IPS-15b (cell line): ENCODE measurements around the gene C1QTNF1.

Experiments used
- H3K27me3 ChIP-seq: one replicate; pipeline ENCODE4 v1.6.1; 2013; ENCODE audit warnings: low read length; ENCODE audit not compliant: control insufficient read depth, insufficient read depth
- H3K36me3 ChIP-seq: one replicate; pipeline ENCODE4 v1.6.1; 2013; ENCODE audit warnings: low read length; ENCODE audit not compliant: control insufficient read depth, insufficient read depth
- H3K4me1 ChIP-seq: one replicate; pipeline ENCODE4 v1.6.1; 2013; ENCODE audit warnings: mild to moderate bottlenecking, low read length; ENCODE audit not compliant: control insufficient read depth, insufficient read depth
- H3K4me3 ChIP-seq: one replicate; pipeline ENCODE4 v1.5.1; 2013; ENCODE audit warnings: low read depth, low read length
- H3K9ac ChIP-seq: one replicate; pipeline ENCODE4 v1.6.1; 2013; ENCODE audit warnings: low read depth, mild to moderate bottlenecking, low read length
- H3K9me3 ChIP-seq: one replicate; pipeline ENCODE4 v1.6.1; 2013; ENCODE audit warnings: mild to moderate bottlenecking, low read length; ENCODE audit not compliant: control insufficient read depth, insufficient read depth

C1QTNF1 gene

DNA sequence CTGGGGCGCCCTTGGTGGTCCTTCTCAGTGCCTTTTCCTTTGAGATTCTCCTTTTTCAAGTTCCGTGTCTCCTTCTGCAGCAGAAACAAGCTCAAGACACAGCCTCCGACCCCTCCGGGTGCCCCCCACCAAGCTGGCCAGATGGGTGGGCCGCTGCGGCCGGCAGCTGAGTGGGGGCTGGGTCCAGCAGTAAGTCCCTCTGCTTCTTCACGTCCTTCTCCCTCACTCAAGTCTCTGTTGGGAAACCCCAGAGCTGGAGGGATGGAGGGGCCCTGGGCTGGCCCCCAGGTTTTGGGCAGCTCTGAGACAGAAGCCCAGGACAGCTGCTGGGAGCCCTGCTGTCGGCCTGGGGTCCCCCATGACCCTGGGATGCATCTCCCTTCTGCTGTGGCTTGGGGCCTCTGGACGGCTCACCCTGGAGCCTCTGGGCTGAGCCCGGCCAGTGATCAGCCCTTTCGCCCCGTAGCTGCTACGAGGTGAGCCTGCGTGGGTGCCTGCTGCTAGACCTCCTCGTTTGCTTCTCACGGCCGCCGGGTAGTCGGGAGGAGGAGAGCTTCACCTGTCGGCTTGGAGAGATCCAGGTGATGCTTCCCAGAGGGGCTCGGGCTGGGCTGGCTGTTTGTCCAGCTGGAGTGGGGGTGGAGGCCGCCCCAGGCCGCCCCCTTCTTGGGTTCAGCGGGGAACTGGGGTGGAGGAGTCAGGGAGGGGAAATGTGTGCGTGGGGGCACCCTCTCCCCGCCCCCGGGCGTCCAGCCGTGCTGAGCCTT is 61.4 kb downstream of the C1QTNF1 start:
- no peaks in the 10 kb centered on the region for H3K9me3 ChIP-seq
- no peak overlapping the region for H3K9ac ChIP-seq
- no peaks in the 10 kb centered on the region for H3K4me1 ChIP-seq
- H3K27me3 ChIP-seq, result no peaks in the 10 kb centered on the region
- H3K36me3 ChIP-seq, result peaks cover 31% of the 10 kb centered on the region
- H3K4me3 ChIP-seq, result no peak overlapping the region

DNA sequence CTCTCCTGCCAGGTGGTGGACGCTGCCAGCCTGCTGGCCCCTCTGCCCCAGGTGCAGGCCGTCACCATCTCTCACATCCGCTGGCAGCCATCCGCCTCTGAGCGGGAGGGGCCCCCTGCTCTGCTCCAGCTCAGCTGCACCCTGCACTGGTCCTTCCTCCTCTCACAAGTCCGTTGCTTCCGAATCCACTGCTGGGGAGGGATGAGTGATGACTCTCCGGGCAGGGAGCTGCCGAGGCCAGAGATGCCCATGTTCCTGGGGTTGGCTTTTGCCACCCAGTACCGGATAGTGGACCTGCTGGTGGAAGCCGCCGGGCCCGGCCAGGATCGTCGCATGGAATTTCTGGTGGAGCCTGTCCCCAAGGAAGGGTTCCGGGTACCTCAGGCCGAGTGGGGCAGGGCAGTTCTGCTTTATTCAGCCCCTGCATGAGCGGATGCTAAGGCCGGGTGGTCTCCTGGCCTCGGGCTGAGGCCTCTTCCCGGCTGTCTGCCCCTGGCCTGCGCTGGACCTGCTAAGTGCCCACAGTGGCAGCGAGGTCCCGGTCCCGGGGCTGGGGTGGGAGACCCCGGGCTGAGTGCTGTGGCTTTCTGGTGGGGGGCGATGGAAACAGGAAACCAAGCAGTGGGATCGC is 62.1 kb downstream of the C1QTNF1 start:
- Histone ChIP-seq H3K36me3 (peaks cover 26% of the 10 kb centered on the region), H3K4me3 (no peak overlapping the region), H3K27me3 (no peaks in the 10 kb centered on the region), H3K9me3 (no peaks in the 10 kb centered on the region), H3K4me1 (no peaks in the 10 kb centered on the region), H3K9ac (no peak overlapping the region)

DNA sequence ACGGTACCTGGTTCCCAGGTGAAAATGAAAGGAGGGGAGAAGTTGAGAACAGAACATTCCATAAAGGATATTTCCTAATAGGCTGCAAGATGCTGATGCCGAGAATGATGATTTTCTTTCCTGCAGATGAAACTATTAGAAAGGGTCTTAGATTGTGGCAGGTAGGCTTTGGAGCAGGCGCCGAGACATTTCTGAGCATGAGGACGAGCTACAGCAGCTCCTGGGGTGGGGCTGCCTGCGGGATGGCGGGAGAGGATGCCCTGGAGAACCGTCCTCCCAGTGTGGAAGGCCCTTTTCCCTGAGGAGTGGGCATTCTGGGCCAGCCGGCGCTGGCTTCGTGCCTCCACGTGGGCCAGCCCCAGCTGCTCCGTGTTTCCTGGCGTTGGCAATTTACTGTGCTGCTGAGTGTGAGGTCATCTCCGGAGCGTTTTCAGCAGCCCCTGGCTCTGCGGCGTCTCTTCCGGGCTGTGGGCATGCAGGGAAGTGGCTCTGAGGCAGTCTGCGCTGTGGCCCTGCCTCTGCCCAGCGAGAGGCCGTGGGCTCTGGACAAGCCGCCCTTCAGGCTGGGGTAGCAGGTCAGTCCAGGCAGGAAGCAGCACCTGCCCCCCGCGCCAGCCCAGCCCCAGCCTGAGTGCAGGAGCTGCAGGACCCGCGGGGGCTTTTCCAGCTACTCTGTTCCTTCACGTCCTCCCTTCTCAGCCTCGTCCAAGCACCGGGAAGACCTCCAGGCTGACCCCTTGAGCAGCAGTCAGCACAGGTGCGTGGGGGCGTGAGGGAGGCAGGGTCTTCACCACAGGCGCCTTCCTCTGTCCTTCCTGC is 62.8 kb downstream of the C1QTNF1 start:
- Histone ChIP-seq H3K4me1 (no peaks in the 10 kb centered on the region), H3K9me3 (no peaks in the 10 kb centered on the region), H3K9ac (no peak overlapping the region), H3K27me3 (no peaks in the 10 kb centered on the region), H3K4me3 (no peak overlapping the region), H3K36me3 (peaks cover 26% of the 10 kb centered on the region)

DNA sequence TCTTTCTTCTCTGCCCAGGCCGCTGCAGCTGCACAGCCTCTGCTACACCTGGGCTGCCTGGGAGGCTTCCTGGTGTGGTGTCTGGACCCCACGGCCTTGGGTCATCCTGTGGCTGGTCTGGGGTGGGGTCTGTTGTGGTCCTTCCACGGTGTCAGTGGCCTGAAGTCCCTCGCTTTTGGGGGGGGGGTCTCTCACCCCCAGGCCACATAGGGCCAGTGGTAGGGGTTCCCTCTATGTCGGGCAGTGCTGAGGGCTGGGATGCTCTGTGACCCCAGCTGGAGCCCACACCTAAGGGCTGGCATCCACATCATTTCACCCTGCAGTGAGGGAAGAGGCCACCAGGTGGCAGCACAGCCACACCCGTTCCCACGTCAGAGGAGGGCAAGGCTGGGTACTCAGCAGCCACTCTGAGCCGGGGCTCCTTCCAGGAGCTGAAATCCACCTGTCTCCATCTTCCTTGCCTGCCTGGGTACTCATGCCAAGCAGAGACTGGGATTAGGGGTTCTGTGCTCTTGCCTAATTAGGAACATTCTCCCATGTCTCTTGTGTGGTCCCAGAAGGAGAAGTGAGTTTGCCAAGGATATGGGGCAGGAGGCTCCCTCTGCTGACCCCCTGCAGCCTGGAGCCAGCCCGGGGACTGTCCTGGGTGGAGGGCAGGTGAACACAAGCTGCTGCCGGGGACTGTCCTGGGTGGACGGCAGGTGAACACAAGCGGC is 63.6 kb downstream of the C1QTNF1 start:
- Histone ChIP-seq H3K4me3 (no peak overlapping the region), H3K4me1 (no peaks in the 10 kb centered on the region), H3K9me3 (no peaks in the 10 kb centered on the region), H3K36me3 (peaks cover 26% of the 10 kb centered on the region), H3K27me3 (no peaks in the 10 kb centered on the region), H3K9ac (no peak overlapping the region)

DNA sequence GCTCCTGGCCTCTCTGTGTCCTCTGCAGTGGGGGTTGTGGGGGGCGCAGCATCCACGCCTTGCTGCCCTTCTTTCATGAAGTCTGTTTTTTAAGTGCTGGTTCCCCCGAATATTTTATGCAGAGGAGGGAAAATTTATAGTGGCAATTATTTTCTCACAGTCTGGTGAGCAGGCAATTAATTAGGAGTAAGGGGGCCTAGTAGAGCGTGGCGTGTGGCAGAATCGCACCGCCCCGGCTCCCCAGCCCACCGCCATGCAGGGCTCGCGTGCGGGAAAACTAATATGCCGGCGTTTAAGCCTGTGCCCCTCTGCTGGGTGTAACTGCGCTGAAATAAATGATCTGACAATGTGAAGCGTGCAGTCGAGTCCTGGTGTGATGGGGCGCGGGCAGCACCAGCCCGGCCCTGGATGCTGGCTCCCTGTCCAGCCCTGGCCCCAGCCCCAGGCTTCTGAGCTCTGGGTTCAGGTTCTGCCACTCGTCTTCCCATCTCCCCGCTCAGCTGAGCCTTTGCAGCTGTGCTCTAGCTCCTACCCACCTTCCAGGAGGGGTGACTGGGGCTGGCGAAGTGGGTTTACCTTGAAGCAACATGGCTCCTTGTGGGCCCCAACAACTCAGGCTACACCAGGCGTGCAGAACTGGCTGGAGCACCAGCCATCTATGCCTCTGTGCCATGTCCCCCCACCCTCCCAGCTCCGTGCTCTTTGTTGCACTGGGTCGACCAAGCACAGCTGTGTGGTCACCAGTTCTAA is 64.5 kb downstream of the C1QTNF1 start:
- Histone ChIP-seq H3K36me3 (peaks cover 22% of the 10 kb centered on the region), H3K4me1 (no peaks in the 10 kb centered on the region), H3K27me3 (no peaks in the 10 kb centered on the region), H3K9me3 (no peaks in the 10 kb centered on the region), H3K9ac (no peak overlapping the region), H3K4me3 (no peak overlapping the region)

DNA sequence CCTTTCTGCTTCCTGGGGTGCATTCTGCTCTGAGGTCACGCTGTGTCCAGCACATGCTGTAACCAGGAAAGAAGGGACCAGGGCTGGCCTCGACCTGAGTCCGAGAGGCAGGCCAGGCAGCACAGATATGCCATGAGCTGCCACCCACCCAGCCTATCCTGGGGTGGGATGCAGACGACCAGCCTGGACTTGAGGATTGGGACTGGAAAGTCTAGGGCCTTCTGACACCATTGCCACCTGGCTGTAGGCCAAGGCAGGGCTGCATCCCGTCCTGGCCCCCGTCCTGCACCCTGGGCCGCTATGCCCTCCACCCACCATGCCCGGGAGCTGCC is 65.0 kb downstream of the C1QTNF1 start:
- Histone ChIP-seq H3K9ac (no peak overlapping the region), H3K4me1 (no peaks in the 10 kb centered on the region), H3K36me3 (peaks cover 19% of the 10 kb centered on the region), H3K4me3 (no peak overlapping the region), H3K27me3 (no peaks in the 10 kb centered on the region), H3K9me3 (no peaks in the 10 kb centered on the region)

DNA sequence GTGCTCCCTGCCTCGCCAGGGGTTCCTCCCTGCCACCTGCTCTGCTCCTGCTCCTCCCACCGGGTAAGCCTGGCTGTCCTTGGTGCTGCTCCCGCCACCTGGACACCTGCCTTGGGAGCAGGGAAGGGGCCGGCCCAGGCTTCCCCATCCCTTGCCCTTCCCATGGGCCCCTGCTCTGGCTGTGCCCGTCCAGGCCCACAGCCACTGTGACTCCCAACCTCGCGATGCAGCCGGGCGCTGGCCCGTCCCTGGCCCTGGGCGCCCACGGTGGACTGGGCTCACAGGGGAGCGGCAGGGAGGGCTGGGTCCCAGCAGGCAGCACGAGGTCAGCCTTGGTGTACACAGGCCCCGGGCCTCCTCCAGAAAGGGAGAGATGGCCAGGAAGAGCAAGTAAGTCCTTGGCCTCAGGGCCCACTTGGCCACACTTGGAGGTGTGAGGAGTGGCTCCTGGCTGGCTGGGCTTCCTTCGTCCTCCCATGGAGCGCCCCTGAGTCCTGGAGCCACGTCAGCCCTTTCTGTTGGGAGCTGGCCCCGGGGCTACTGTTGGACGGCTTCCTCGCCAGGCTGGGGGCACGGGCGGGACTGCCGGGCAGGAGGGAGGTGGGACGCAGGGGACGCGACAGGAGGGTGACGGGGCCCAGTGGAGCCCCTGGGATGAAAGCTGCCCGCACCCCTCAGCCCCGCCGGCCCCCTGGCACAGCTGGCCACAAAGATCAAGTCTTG is 65.9 kb downstream of the C1QTNF1 start:
- H3K27me3 ChIP-seq, result no peaks in the 10 kb centered on the region
- H3K9me3 ChIP-seq, result no peaks in the 10 kb centered on the region
- no peak overlapping the region for H3K9ac ChIP-seq
- H3K36me3 ChIP-seq, result peaks cover 15% of the 10 kb centered on the region
- H3K4me1 ChIP-seq, result no peaks in the 10 kb centered on the region
- no peak overlapping the region for H3K4me3 ChIP-seq

DNA sequence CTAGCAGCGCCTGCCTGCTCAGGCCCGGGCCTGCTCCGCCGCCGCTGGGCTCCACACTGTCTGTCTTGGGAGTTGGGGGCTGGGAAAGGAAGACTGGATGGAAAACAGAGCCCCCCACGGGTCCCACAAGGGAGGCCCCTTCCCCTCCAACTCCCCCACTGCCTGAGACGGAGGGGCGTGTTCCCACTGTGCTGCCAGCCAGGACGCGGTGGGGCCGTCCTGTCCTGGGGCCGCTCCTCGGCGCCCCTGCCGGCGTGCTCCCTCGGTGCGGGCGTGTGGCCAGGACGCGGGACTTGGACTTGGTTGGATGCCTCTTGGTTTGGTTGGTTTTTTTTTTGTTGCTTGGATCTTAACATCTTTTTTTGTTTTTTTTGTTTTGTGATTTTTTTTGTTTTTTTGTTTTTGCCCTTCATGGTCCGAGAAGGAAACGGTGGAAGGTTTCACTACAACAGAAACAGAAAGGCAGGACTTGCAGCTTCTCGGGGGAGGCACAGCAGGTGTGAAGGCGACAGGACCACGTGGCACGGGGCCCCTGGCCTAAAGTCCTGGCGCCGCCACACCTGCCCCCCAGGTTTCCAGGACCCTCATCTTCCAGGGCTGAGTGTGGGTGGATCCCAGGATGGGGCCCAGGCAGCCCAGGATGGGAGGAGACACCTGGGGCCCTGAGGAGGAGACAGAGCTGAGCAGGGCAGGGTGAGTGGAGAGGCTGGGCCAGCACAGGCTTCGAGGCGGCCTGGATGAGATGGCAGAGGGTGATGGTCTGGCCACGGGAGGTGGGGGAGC is 66.7 kb downstream of the C1QTNF1 start:
- no peaks in the 10 kb centered on the region for H3K4me1 ChIP-seq
- no peak overlapping the region for H3K4me3 ChIP-seq
- H3K27me3 ChIP-seq, result no peaks in the 10 kb centered on the region
- no peak overlapping the region for H3K9ac ChIP-seq
- no peaks in the 10 kb centered on the region for H3K9me3 ChIP-seq
- H3K36me3 ChIP-seq, result peaks cover 11% of the 10 kb centered on the region

- H3K9ac ChIP-seq, result no peak overlapping the region
Observed at GRCh38 chr17:79091226-79091670, 67.3 kb downstream of the C1QTNF1 start.

DNA sequence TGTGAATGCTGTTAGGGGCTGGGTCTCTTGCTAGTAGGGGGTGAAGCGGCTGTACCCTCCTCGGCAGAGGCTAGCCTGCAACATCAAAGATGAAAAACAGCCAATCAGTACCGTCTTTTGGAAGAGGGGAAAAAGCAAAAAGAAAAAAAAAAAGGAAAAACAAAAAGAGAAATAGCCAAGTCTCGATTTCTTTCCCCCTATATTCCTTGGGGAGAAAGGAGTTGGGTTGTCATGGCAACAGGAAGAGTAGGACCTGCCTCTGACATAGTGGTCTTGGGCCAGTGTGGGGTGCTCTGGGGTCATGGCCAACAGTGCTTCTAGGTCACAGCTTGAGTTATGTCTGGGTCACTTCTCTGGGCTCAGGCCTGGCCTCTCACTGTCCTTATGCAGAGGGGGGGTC is 68.6 kb downstream of the C1QTNF1 start:
- no peak overlapping the region for H3K9ac ChIP-seq
- no peak overlapping the region for H3K4me3 ChIP-seq
- no peaks in the 10 kb centered on the region for H3K9me3 ChIP-seq
- H3K4me1 ChIP-seq, result no peaks in the 10 kb centered on the region
- no peaks in the 10 kb centered on the region for H3K27me3 ChIP-seq
- H3K36me3 ChIP-seq, result peaks cover 6% of the 10 kb centered on the region

More at GRCh38 chr17:79091226-79091670, 67.3 kb downstream of the C1QTNF1 start:
- Histone ChIP-seq H3K36me3 (peaks cover 6% of the 10 kb centered on the region), H3K27me3 (no peaks in the 10 kb centered on the region), H3K4me3 (no peak overlapping the region), H3K9me3 (no peaks in the 10 kb centered on the region), H3K4me1 (no peaks in the 10 kb centered on the region)
